PC-3 (cell line): ENCODE data around the gene RAD1.

Source experiments
- CTCF ChIP-seq: fragments of 300-600 bp; sonication (generic); conservative IDR thresholded peaks from 2 replicates; pipeline ENCODE4 v1.5.1; 2017; ENCODE audit warnings: antibody characterized with exemption, low read depth, mild to moderate bottlenecking, low read length
- EZH2 ChIP-seq: fragments of 300-600 bp; sonication (generic); IDR thresholded peaks from one replicate; pipeline ENCODE4 v1.6.1; 2017; ENCODE audit warnings: antibody characterized with exemption, mild to moderate bottlenecking, low read length; ENCODE audit not compliant: unreplicated experiment

- TF ChIP-seq CTCF (no peak), EZH2 (no peak)
These were observed 56.5 kb downstream of the RAD1 start for GRCh38 chr5:34858790-34859189.
